SK-N-SH treated with all-trans-retinoic acid at 6 μM for 48 hours (cell line): Measurements from ENCODE around the gene MMP25.

Experiments used
- ATAC-seq: fragments of 200-7000 bp; cut with Tn5 transposase; 3 replicates; pipeline ENCODE4 v1.9.1; 2020; ENCODE audit warnings: mild to moderate bottlenecking, moderate library complexity
- ARNTL ChIP-seq: fragments of 450-650 bp; formaldehyde crosslinking; IDR thresholded peaks from 2 replicates; pipeline ENCODE4 v1.5.0; 2020; ENCODE audit warnings: low read depth, mild to moderate bottlenecking, moderate library complexity, borderline replicate concordance
- BACH2 ChIP-seq: fragments of 250-450 bp; sonication (Bioruptor Pico); IDR thresholded peaks from 2 replicates; pipeline ENCODE4 v1.9.0; 2021; ENCODE audit warnings: mild to moderate bottlenecking, borderline replicate concordance
- CSDC2 ChIP-seq: fragments of 250-450 bp; sonication (Bioruptor Pico); IDR thresholded peaks from 2 replicates; pipeline ENCODE4 v1.5.0; 2020; ENCODE audit warnings: mild to moderate bottlenecking, moderate library complexity
- ESRRG ChIP-seq: fragments of 250-450 bp; sonication (Bioruptor Pico); IDR thresholded peaks from 2 replicates; pipeline ENCODE4 v1.6.1; 2021; ENCODE audit warnings: mild to moderate bottlenecking
- GLIS3 ChIP-seq: fragments of 250-450 bp; sonication (Bioruptor Pico); IDR thresholded peaks from 2 replicates; pipeline ENCODE4 v1.5.0; 2020; ENCODE audit warnings: mild to moderate bottlenecking, moderate library complexity
- ISL1 ChIP-seq: fragments of 250-450 bp; sonication (Bioruptor Pico); IDR thresholded peaks from 2 replicates; pipeline ENCODE4 v2.1.2; 2022; ENCODE audit warnings: mild to moderate bottlenecking, moderate library complexity
- OSR1 ChIP-seq: fragments of 250-450 bp; sonication (Bioruptor Pico); IDR thresholded peaks from 2 replicates; pipeline ENCODE4 v1.8.0; 2022; ENCODE audit warnings: moderate library complexity, mild to moderate bottlenecking, inconsistent platforms
- PPARA ChIP-seq: fragments of 250-450 bp; sonication (Bioruptor Pico); IDR thresholded peaks from 2 replicates; pipeline ENCODE4 v1.5.0; 2020; ENCODE audit warnings: mild to moderate bottlenecking, borderline replicate concordance
- RARB ChIP-seq: fragments of 250-450 bp; sonication (Bioruptor Pico); IDR thresholded peaks from 2 replicates; pipeline ENCODE4 v1.8.0; 2021; ENCODE audit warnings: mild to moderate bottlenecking, moderate library complexity
- SNAI2 ChIP-seq: fragments of 250-450 bp; sonication (Bioruptor Pico); IDR thresholded peaks from 2 replicates; pipeline ENCODE4 v1.5.0; 2020; ENCODE audit warnings: mild to moderate bottlenecking, moderate library complexity
- TCF4 ChIP-seq: fragments of 250-450 bp; sonication (Bioruptor Pico); IDR thresholded peaks from 2 replicates; pipeline ENCODE4 v1.8.0; 2021; ENCODE audit warnings: mild to moderate bottlenecking, moderate library complexity, borderline replicate concordance
- TOX ChIP-seq: fragments of 250-450 bp; sonication (Bioruptor Pico); IDR thresholded peaks from 2 replicates; pipeline ENCODE4 v1.8.0; 2021; ENCODE audit warnings: mild to moderate bottlenecking, moderate library complexity, borderline replicate concordance
- ZC3H10 ChIP-seq: fragments of 250-450 bp; sonication (Bioruptor Pico); IDR thresholded peaks from 2 replicates; pipeline ENCODE4 v1.5.1; 2021; ENCODE audit warnings: mild to moderate bottlenecking, moderate library complexity
- ZFP3 ChIP-seq: fragments of 250-450 bp; sonication (Bioruptor Pico); IDR thresholded peaks from 2 replicates; pipeline ENCODE4 v1.5.0; 2020; ENCODE audit warnings: mild to moderate bottlenecking, moderate library complexity
- ZFP30 ChIP-seq: fragments of 450-650 bp; formaldehyde crosslinking; IDR thresholded peaks from 2 replicates; pipeline ENCODE4 v1.5.0; 2022; ENCODE audit warnings: mild to moderate bottlenecking, moderate library complexity
- ZNF70 ChIP-seq: fragments of 450-650 bp; formaldehyde crosslinking; IDR thresholded peaks from 2 replicates; pipeline ENCODE4 v1.5.0; 2020; ENCODE audit warnings: mild to moderate bottlenecking, moderate library complexity
- TF ChIP-seq, protein P1 (sequence below): fragments of 250-450 bp; sonication (Bioruptor Pico); IDR thresholded peaks from 2 replicates; pipeline ENCODE4 v1.5.0; 2020; ENCODE audit warnings: mild to moderate bottlenecking, moderate library complexity
- TF ChIP-seq, protein P2 (sequence below): fragments of 250-450 bp; sonication (Bioruptor Pico); IDR thresholded peaks from 2 replicates; pipeline ENCODE4 v1.5.1; 2021; ENCODE audit warnings: mild to moderate bottlenecking, moderate library complexity
- TF ChIP-seq, protein P3 (sequence below): fragments of 250-450 bp; sonication (Bioruptor Pico); IDR thresholded peaks from 2 replicates; pipeline ENCODE4 v1.8.0; 2020; ENCODE audit warnings: mild to moderate bottlenecking, moderate library complexity, borderline replicate concordance
- TF ChIP-seq, protein P4 (sequence below): fragments of 250-450 bp; sonication (Bioruptor Pico); IDR thresholded peaks from 2 replicates; pipeline ENCODE4 v1.8.0; 2021; ENCODE audit warnings: low read depth, mild to moderate bottlenecking, moderate library complexity, borderline replicate concordance

Gene MMP25

DNA sequence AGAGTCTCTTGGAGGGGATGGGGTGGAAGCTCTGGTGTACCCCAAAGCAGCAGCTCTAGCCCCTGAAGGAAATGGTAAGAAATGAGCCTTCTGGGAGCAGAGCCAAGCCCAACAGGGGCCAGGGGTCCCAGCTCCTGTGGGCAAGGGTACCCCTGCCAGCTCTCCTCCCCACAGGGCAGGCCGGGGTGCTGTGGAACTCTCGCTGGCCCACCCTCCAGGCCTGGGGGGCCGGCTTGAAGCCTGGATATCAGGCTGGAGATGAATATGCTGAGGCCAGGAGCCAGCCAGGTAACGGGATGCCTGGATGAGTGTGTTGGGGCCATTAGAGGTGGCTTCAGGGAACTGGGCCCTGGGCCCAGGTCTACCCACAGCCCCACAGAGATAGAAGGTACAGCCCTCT is 45.8 kb upstream of the MMP25 start:
- no peak for ATAC-seq
- TF ChIP-seq ESRRG (CRISPR knock-in tag): no peak
- no peak for TF ChIP-seq TCF4 (CRISPR knock-in tag)
- TF ChIP-seq CSDC2 (CRISPR knock-in tag): no peak
- TF ChIP-seq, protein P1, sequence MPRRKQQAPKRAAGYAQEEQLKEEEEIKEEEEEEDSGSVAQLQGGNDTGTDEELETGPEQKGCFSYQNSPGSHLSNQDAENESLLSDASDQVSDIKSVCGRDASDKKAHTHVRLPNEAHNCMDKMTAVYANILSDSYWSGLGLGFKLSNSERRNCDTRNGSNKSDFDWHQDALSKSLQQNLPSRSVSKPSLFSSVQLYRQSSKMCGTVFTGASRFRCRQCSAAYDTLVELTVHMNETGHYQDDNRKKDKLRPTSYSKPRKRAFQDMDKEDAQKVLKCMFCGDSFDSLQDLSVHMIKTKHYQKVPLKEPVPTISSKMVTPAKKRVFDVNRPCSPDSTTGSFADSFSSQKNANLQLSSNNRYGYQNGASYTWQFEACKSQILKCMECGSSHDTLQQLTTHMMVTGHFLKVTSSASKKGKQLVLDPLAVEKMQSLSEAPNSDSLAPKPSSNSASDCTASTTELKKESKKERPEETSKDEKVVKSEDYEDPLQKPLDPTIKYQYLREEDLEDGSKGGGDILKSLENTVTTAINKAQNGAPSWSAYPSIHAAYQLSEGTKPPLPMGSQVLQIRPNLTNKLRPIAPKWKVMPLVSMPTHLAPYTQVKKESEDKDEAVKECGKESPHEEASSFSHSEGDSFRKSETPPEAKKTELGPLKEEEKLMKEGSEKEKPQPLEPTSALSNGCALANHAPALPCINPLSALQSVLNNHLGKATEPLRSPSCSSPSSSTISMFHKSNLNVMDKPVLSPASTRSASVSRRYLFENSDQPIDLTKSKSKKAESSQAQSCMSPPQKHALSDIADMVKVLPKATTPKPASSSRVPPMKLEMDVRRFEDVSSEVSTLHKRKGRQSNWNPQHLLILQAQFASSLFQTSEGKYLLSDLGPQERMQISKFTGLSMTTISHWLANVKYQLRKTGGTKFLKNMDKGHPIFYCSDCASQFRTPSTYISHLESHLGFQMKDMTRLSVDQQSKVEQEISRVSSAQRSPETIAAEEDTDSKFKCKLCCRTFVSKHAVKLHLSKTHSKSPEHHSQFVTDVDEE (CRISPR knock-in tag): no peak
- TF ChIP-seq, protein P2, sequence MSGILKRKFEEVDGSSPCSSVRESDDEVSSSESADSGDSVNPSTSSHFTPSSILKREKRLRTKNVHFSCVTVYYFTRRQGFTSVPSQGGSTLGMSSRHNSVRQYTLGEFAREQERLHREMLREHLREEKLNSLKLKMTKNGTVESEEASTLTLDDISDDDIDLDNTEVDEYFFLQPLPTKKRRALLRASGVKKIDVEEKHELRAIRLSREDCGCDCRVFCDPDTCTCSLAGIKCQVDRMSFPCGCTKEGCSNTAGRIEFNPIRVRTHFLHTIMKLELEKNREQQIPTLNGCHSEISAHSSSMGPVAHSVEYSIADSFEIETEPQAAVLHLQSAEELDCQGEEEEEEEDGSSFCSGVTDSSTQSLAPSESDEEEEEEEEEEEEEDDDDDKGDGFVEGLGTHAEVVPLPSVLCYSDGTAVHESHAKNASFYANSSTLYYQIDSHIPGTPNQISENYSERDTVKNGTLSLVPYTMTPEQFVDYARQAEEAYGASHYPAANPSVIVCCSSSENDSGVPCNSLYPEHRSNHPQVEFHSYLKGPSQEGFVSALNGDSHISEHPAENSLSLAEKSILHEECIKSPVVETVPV (CRISPR knock-in tag): no peak
- TF ChIP-seq ZFP30 (CRISPR knock-in tag): no peak
- no peak for TF ChIP-seq SNAI2 (CRISPR knock-in tag)
- TF ChIP-seq, protein P3, sequence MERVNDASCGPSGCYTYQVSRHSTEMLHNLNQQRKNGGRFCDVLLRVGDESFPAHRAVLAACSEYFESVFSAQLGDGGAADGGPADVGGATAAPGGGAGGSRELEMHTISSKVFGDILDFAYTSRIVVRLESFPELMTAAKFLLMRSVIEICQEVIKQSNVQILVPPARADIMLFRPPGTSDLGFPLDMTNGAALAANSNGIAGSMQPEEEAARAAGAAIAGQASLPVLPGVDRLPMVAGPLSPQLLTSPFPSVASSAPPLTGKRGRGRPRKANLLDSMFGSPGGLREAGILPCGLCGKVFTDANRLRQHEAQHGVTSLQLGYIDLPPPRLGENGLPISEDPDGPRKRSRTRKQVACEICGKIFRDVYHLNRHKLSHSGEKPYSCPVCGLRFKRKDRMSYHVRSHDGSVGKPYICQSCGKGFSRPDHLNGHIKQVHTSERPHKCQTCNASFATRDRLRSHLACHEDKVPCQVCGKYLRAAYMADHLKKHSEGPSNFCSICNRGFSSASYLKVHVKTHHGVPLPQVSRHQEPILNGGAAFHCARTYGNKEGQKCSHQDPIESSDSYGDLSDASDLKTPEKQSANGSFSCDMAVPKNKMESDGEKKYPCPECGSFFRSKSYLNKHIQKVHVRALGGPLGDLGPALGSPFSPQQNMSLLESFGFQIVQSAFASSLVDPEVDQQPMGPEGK (CRISPR knock-in tag): no peak
- TF ChIP-seq ZFP3: no peak
- TF ChIP-seq ZC3H10 (CRISPR knock-in tag): no peak
- no peak for TF ChIP-seq ARNTL (CRISPR knock-in tag)
- no peak for TF ChIP-seq GLIS3
- TF ChIP-seq PPARA: no peak
- TF ChIP-seq TOX (CRISPR knock-in tag): no peak
- TF ChIP-seq BACH2 (CRISPR knock-in tag): no peak
- no peak for TF ChIP-seq RARB (CRISPR knock-in tag)

DNA sequence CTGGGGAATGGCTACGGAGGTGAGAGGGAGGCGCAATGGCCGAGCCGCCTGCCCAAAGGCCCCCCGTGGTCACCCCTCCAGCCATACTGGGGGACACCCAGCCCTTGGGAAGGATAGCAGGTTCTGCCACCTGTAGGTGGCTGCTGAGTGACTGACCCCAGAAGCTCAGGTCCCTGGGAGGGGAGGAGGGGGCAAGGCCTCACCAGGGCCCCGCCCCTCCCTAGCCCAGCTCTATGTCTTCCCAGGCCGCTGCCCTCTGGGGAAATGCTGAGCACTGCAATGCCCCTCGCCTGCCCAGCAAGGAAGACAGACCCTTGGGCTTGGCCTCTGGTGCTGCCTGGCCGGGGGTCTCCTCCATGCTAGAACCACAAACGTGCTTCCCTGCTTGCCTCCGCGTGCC is 45.0 kb upstream of the MMP25 start:
- ATAC-seq: no peak
- no peak for TF ChIP-seq OSR1 (CRISPR knock-in tag)

DNA sequence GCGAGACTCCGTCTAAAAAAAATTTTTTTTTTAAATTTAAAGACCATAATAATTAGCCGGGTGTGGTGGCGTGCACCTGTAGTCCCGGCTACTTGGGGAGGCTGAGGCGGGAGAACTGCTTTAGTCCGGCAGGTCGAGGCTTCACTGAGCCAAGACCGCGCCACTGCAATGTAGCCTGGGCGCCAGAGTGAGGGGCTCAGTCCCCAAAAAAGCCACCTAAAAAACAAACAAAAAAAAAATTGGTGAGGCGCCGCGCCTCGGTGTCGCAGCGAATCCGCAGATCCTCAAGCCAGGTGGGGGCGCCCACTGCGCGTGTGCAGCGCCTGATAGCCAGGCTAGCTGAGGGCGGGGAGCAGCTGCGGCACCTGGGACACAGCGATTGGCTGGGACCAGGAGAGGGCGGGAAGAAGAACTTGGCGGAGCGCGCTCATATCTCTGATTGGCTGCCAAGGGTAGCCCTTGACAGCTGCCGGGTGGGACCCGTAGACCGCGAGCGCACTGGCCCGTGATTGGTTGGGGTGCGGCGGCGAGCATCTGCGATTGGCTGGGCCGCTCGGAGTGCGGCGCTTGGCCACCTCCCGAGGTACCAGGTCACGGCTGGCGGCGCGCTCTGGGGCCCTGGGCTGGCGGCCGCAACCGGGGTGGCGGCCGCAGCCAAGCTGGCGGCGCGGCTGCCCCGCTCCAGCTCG is 42.6 kb upstream of the MMP25 start:
- TF ChIP-seq CSDC2 (CRISPR knock-in tag) (no peak), PPARA (no peak), OSR1 (CRISPR knock-in tag) (no peak), RARB (CRISPR knock-in tag) (no peak), TCF4 (CRISPR knock-in tag) (no peak), SNAI2 (CRISPR knock-in tag) (no peak), ZNF70 (CRISPR knock-in tag) (no peak), ZC3H10 (CRISPR knock-in tag) (no peak), TOX (CRISPR knock-in tag) (no peak), ISL1 (CRISPR knock-in tag) (no peak), GLIS3 (no peak), ZFP30 (CRISPR knock-in tag) (no peak)
- TF ChIP-seq, protein P1 (CRISPR knock-in tag): no peak
- TF ChIP-seq, protein P4, sequence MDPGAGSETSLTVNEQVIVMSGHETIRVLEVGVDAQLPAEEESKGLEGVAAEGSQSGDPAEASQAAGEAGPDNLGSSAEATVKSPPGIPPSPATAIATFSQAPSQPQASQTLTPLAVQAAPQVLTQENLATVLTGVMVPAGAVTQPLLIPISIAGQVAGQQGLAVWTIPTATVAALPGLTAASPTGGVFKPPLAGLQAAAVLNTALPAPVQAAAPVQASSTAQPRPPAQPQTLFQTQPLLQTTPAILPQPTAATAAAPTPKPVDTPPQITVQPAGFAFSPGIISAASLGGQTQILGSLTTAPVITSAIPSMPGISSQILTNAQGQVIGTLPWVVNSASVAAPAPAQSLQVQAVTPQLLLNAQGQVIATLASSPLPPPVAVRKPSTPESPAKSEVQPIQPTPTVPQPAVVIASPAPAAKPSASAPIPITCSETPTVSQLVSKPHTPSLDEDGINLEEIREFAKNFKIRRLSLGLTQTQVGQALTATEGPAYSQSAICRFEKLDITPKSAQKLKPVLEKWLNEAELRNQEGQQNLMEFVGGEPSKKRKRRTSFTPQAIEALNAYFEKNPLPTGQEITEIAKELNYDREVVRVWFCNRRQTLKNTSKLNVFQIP: no peak
- TF ChIP-seq, protein P3 (CRISPR knock-in tag): no peak
- TF ChIP-seq, all 23 proteins: peak for 0
- peak; percentile 99 for ATAC-seq
